ENCODE measurements around the gene PTF1A. TPM values are rescaled to one million over a fixed set of nuclear protein-coding genes. Genes with fewer than 3 reads are reported as not detected.

Gene PTF1A, protein sequence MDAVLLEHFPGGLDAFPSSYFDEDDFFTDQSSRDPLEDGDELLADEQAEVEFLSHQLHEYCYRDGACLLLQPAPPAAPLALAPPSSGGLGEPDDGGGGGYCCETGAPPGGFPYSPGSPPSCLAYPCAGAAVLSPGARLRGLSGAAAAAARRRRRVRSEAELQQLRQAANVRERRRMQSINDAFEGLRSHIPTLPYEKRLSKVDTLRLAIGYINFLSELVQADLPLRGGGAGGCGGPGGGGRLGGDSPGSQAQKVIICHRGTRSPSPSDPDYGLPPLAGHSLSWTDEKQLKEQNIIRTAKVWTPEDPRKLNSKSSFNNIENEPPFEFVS
- not detected in 2 replicates for total RNA-seq

GRCh38 chr10:23191764-23192711, at the start of gene PTF1A:
Gene PTF1A, plus strand, starts transcription at chr10:23192312. Its CDS starts 219 bp downstream, at chr10:23192531.

Small RNAs within 50 kb of the gene (small RNA-seq; reads per million reads assigned to genes)
- not detected for gene RF00561 (ENCODE audit: low replicate concordance)

Other genes with a start within 250 kb of the PTF1A start
- gene MSRB2, start 96.7 kb upstream of the PTF1A start, total RNA-seq = 9.2 and 11.8 TPM in 2 replicates
- 0.22 and 0.29 TPM in 2 replicates for gene C10orf67, start 152.5 kb downstream of the PTF1A start, total RNA-seq
- gene OTUD1, start 246.8 kb downstream of the PTF1A start, total RNA-seq = 5.6 and 10.3 TPM in 2 replicates